ENCODE data around the gene GKN2. TPM values are rescaled to one million over a fixed set of nuclear protein-coding genes. Genes with fewer than 3 reads are reported as not detected.

GKN2 gene
- total RNA-seq, 1 experiment from 2014 or later = not detected

DNA sequence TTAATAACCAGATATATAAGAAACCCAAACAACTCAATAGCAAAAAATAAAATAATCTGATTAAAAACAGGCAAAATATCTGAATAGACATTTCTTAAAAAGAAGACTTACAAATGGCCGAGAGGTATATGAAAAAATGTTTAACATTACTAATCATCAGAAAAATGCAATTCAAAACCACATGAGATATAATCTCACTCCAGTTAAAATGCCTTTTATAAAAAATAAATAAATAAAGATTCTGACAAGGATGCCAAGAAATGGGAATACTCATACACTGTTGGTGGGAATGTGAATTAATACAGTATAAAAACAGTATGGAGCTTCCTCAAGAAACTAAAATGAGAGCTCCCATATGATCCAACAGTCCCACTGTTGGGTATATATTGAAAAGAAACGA lies 47.6 kb downstream of the GKN2 start:
- no peak overlapping the region for H3K18ac ChIP-seq (ENCODE audit: insufficient read length, low read depth, low read length)
- H4K5ac ChIP-seq (ENCODE audit: insufficient read length, low read depth, low read length) = no peak overlapping the region
- no peak overlapping the region for H2BK5ac ChIP-seq (ENCODE audit: insufficient read length, low read length)
- H3K4me2 ChIP-seq (ENCODE audit: insufficient read depth, insufficient read length, low read length) = no peak overlapping the region
- H2AFZ ChIP-seq (ENCODE audit: low read length) = no peak overlapping the region
- H3T11ph ChIP-seq (ENCODE audit: low read length) = no peak overlapping the region
- H4K8ac ChIP-seq (replicated peaks; ENCODE audit: insufficient read length, low read depth, low read length) = no peak overlapping the region
- no peak overlapping the region for H2BK15ac ChIP-seq (ENCODE audit: low read depth, low read length)
- TF ChIP-seq, protein P1, sequence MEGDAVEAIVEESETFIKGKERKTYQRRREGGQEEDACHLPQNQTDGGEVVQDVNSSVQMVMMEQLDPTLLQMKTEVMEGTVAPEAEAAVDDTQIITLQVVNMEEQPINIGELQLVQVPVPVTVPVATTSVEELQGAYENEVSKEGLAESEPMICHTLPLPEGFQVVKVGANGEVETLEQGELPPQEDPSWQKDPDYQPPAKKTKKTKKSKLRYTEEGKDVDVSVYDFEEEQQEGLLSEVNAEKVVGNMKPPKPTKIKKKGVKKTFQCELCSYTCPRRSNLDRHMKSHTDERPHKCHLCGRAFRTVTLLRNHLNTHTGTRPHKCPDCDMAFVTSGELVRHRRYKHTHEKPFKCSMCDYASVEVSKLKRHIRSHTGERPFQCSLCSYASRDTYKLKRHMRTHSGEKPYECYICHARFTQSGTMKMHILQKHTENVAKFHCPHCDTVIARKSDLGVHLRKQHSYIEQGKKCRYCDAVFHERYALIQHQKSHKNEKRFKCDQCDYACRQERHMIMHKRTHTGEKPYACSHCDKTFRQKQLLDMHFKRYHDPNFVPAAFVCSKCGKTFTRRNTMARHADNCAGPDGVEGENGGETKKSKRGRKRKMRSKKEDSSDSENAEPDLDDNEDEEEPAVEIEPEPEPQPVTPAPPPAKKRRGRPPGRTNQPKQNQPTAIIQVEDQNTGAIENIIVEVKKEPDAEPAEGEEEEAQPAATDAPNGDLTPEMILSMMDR (conservative IDR thresholded peaks at IDR 0.05) = no peak
- H3K4me1 ChIP-seq (ENCODE audit: insufficient read depth, low read length) = no peaks in the 10 kb centered on the region; the same call in 1 of the 2 replicates
- H3K9me3 Mint-ChIP-seq = peaks cover 19 to 30% of the 10 kb centered on the region in 2 experiments
- H3K27me3 ChIP-seq (ENCODE audit: insufficient read depth, low read length) = no peaks in the 10 kb centered on the region
- H2BK120ac ChIP-seq (ENCODE audit: low read depth, low read length, poor library complexity, severe bottlenecking) = no peak overlapping the region
- no peak overlapping the region for H2AK5ac ChIP-seq (ENCODE audit: insufficient read length, low read length)
- no peak overlapping the region for H2BK20ac ChIP-seq (ENCODE audit: low read depth, low read length, poor library complexity, severe bottlenecking)
- H3K9me3 ChIP-seq (ENCODE audit: control insufficient read depth, low read depth, low read length) = no peaks in the 10 kb centered on the region
- H3K79me1 ChIP-seq (ENCODE audit: insufficient read depth, low read depth, low read length, poor library complexity, severe bottlenecking) = no peaks in the 10 kb centered on the region
- peaks cover 0 to 28% (median 4%) of the 10 kb centered on the region in 3 experiments; a peak in 4 of 7 replicates for H3K36me3 Mint-ChIP-seq (ENCODE audit: insufficient read depth in 1 of 3, low read depth in 3 of 3)
- H2BK12ac ChIP-seq (ENCODE audit: insufficient read length, low read depth, low read length) = no peak overlapping the region
- peaks cover 15% of the 10 kb centered on the region in 2 experiments for H3K4me1 Mint-ChIP-seq
- H3K27me3 Mint-ChIP-seq (ENCODE audit: low read depth) = no peaks in the 10 kb centered on the region
- H3K79me2 ChIP-seq (ENCODE audit: insufficient read depth, low read length) = no peaks in the 10 kb centered on the region
- H3K4ac ChIP-seq (ENCODE audit: low read depth, low read length) = no peak overlapping the region
- WGBS (ENCODE audit: extremely low coverage, insufficient read length, low lambda C conversion rate) = no CpG with 5 or more reads among the region's 2 CpGs
- no peak overlapping the region for H3K23ac ChIP-seq (ENCODE audit: insufficient read length, low read depth, low read length)
- H3K27ac Mint-ChIP-seq = no peak overlapping the region
- H3K9ac ChIP-seq (ENCODE audit: extremely low read depth, insufficient read length, low read length) = no peak overlapping the region
- H3K14ac ChIP-seq (ENCODE audit: insufficient read depth, low read length) = no peak overlapping the region
- H4K20me1 ChIP-seq (ENCODE audit: control insufficient read depth, insufficient read depth, insufficient read length) = no peaks in the 10 kb centered on the region
- no peak overlapping the region for H3K4me3 Mint-ChIP-seq
- no peak overlapping the region for H3K56ac ChIP-seq (ENCODE audit: insufficient read length, low read depth, low read length)
- H3K23me2 ChIP-seq (ENCODE audit: insufficient read length, low read depth, low read length, poor library complexity, severe bottlenecking) = no peaks in the 10 kb centered on the region
- H4K91ac ChIP-seq (ENCODE audit: insufficient read length, low read depth, low read length) = no peak overlapping the region
- no peak for DNase-seq
- no peak overlapping the region for H3K27ac ChIP-seq (ENCODE audit: insufficient read length, low read depth, low read length)

Measured in H9 (cell line).